ENCODE results near the gene PAM.

DNA sequence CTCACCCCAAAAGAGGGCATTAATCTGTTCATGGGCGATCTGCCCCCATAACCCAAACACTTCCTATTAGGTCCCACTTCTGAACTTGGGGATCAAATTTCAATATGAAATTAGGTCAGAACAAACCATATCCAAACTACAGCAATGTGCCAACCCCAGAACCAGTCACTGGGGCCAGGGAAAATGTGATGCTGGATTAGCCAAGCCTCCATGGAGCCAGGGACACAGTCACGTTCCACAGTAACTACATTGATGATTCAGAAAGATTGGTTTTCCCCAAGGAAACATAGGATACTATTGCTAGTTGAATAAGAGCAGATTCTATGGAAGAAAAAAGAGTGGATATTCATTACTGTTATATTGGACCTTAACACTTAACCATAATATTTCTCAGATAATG, 280.6 kb downstream of the PAM start:
- TF ChIP-seq, protein P1, sequence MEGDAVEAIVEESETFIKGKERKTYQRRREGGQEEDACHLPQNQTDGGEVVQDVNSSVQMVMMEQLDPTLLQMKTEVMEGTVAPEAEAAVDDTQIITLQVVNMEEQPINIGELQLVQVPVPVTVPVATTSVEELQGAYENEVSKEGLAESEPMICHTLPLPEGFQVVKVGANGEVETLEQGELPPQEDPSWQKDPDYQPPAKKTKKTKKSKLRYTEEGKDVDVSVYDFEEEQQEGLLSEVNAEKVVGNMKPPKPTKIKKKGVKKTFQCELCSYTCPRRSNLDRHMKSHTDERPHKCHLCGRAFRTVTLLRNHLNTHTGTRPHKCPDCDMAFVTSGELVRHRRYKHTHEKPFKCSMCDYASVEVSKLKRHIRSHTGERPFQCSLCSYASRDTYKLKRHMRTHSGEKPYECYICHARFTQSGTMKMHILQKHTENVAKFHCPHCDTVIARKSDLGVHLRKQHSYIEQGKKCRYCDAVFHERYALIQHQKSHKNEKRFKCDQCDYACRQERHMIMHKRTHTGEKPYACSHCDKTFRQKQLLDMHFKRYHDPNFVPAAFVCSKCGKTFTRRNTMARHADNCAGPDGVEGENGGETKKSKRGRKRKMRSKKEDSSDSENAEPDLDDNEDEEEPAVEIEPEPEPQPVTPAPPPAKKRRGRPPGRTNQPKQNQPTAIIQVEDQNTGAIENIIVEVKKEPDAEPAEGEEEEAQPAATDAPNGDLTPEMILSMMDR (IDR thresholded peaks at IDR 0.05) = no peak
- TF ChIP-seq POLR2AphosphoS5 (IDR thresholded peaks at IDR 0.05) (no peak), EP300 (IDR thresholded peaks at IDR 0.05) (no peak)
